Measurements from ENCODE around the gene MRPL24. TPM values are rescaled to one million over a fixed set of nuclear protein-coding genes. Genes with fewer than 3 reads are reported as not detected.

Gene MRPL24
- total RNA-seq, 1 experiment from 2014 or later: 27.3 TPM

DNA sequence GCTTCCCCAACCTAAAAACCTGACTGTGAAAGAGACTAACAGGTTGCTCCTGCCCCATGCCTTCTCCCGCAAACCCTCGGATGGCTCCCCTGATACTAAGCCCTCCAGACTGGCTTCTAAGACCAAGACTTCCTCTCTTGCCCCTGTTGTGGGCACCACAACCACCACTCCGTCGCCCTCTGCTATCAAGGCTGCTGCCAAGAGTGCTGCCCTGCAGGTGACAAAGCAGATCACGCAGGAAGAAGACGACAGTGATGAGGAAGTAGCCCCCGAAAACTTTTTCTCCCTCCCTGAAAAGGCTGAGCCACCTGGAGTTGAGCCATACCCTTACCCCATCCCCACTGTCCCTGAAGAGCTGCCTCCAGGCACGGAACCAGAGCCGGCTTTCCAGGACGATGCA lies 45.8 kb upstream of the MRPL24 start:
- Histone ChIP-seq H3K18ac (ENCODE audit: insufficient read length, low read depth, low read length) (no peak overlapping the region), H3T11ph (ENCODE audit: low read length) (no peak overlapping the region), H4K8ac (replicated peaks; ENCODE audit: insufficient read length, low read depth, low read length) (no peak overlapping the region), H3K23ac (ENCODE audit: insufficient read length, low read depth, low read length) (no peak overlapping the region), H3K27ac (ENCODE audit: insufficient read length, low read depth, low read length) (no peak overlapping the region), H2BK12ac (ENCODE audit: insufficient read length, low read depth, low read length) (no peak overlapping the region), H2AFZ (ENCODE audit: low read length) (no peak overlapping the region), H2BK15ac (ENCODE audit: low read depth, low read length) (no peak overlapping the region), H3K4ac (ENCODE audit: low read depth, low read length) (no peak overlapping the region), H3K27me3 (ENCODE audit: insufficient read depth, low read length) (no peaks in the 10 kb centered on the region), H4K5ac (ENCODE audit: insufficient read length, low read depth, low read length) (no peak overlapping the region), H3K14ac (ENCODE audit: insufficient read depth, low read length) (no peak overlapping the region), H2BK5ac (ENCODE audit: insufficient read length, low read length) (no peak overlapping the region), H4K91ac (ENCODE audit: insufficient read length, low read depth, low read length) (no peak overlapping the region), H3K79me1 (ENCODE audit: insufficient read depth, low read depth, low read length, poor library complexity, severe bottlenecking) (peaks cover 2% of the 10 kb centered on the region), H4K20me1 (ENCODE audit: control insufficient read depth, insufficient read depth, insufficient read length) (peaks cover 2% of the 10 kb centered on the region), H3K9me3 (ENCODE audit: control insufficient read depth, low read depth, low read length) (no peaks in the 10 kb centered on the region), H3K56ac (ENCODE audit: insufficient read length, low read depth, low read length) (no peak overlapping the region), H3K4me2 (ENCODE audit: insufficient read depth, insufficient read length, low read length) (no peak overlapping the region), H3K4me1 (ENCODE audit: insufficient read depth, low read length) (no peaks in the 10 kb centered on the region), H3K79me2 (ENCODE audit: insufficient read depth, low read length) (0 out of 2 replicates have a peak, but pooled peaks cover 2% of the 10 kb centered on the region), H3K23me2 (ENCODE audit: insufficient read length, low read depth, low read length, poor library complexity, severe bottlenecking) (no peaks in the 10 kb centered on the region), H3K9ac (ENCODE audit: extremely low read depth, insufficient read length, low read length) (no peak overlapping the region), H2BK120ac (ENCODE audit: low read depth, low read length, poor library complexity, severe bottlenecking) (no peak overlapping the region), H2AK5ac (ENCODE audit: insufficient read length, low read length) (no peak overlapping the region), H2BK20ac (ENCODE audit: low read depth, low read length, poor library complexity, severe bottlenecking) (no peak overlapping the region)
- H3K27ac Mint-ChIP-seq: no peak overlapping the region
- peaks cover 33 to 78% (median 69%) of the 10 kb centered on the region in 3 experiments; a peak in 6 of 7 replicates for H3K36me3 Mint-ChIP-seq (ENCODE audit: insufficient read depth in 1 of 3, low read depth in 3 of 3)
- TF ChIP-seq, protein P1, sequence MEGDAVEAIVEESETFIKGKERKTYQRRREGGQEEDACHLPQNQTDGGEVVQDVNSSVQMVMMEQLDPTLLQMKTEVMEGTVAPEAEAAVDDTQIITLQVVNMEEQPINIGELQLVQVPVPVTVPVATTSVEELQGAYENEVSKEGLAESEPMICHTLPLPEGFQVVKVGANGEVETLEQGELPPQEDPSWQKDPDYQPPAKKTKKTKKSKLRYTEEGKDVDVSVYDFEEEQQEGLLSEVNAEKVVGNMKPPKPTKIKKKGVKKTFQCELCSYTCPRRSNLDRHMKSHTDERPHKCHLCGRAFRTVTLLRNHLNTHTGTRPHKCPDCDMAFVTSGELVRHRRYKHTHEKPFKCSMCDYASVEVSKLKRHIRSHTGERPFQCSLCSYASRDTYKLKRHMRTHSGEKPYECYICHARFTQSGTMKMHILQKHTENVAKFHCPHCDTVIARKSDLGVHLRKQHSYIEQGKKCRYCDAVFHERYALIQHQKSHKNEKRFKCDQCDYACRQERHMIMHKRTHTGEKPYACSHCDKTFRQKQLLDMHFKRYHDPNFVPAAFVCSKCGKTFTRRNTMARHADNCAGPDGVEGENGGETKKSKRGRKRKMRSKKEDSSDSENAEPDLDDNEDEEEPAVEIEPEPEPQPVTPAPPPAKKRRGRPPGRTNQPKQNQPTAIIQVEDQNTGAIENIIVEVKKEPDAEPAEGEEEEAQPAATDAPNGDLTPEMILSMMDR (conservative IDR thresholded peaks at IDR 0.05): no peak
- H3K4me3 Mint-ChIP-seq: no peak overlapping the region
- no peaks in the 10 kb centered on the region for H3K27me3 Mint-ChIP-seq (ENCODE audit: low read depth)
- no CpG with 5 or more reads among the region's 10 CpGs for WGBS (ENCODE audit: extremely low coverage, insufficient read length, low lambda C conversion rate)
- no peak for DNase-seq
- no peaks in the 10 kb centered on the region for H3K4me1 Mint-ChIP-seq
- no peaks in the 10 kb centered on the region for H3K9me3 Mint-ChIP-seq
